Glutamatergic neuron (in vitro differentiated cells): ENCODE results near the gene TRPM3. TPM values are rescaled to one million over a fixed set of nuclear protein-coding genes. Genes with fewer than 3 reads are reported as not detected.
A peak's percentile ranks its signal among the peaks of the same experiment; 100 is the strongest.

Experiments used
- DNase-seq: peaks from one replicate; pipeline ENCODE4 v3.0.0; 2022
- H3K27ac Mint-ChIP-seq: one replicate; pipeline ENCODE4 v1.8.0; 2020; ENCODE audit warnings: mild to moderate bottlenecking, mixed read lengths, inconsistent platforms; ENCODE audit not compliant: unreplicated experiment
- H3K27me3 Mint-ChIP-seq: one replicate; pipeline ENCODE4 v1.8.0; 2020; ENCODE audit warnings: mild to moderate bottlenecking, moderate library complexity, mixed read lengths, inconsistent platforms; ENCODE audit not compliant: unreplicated experiment
- H3K36me3 Mint-ChIP-seq: one replicate; pipeline ENCODE4 v1.8.0; 2020; ENCODE audit warnings: mild to moderate bottlenecking, mixed read lengths, inconsistent platforms; ENCODE audit not compliant: unreplicated experiment
- H3K4me1 Mint-ChIP-seq: one replicate; pipeline ENCODE4 v1.8.0; 2020; ENCODE audit warnings: mild to moderate bottlenecking, low read depth, mixed read lengths, inconsistent platforms; ENCODE audit not compliant: unreplicated experiment
- H3K4me3 Mint-ChIP-seq: one replicate; pipeline ENCODE4 v1.8.0; 2020; ENCODE audit warnings: mild to moderate bottlenecking, mixed read lengths, inconsistent platforms; ENCODE audit not compliant: unreplicated experiment
- H3K9me3 Mint-ChIP-seq: one replicate; pipeline ENCODE4 v1.8.0; 2020; ENCODE audit warnings: mild to moderate bottlenecking, moderate library complexity, mixed read lengths, inconsistent platforms; ENCODE audit not compliant: unreplicated experiment
- CTCF ChIP-seq: fragments of 200-600 bp; sonication (generic); IDR thresholded peaks from one replicate; pipeline ENCODE4 v1.5.0; 2021; ENCODE audit not compliant: partially characterized antibody, unreplicated experiment
- total RNA-seq: library from RNA; stranded (reverse); fragmentation: NEBNext Ultra II Directional; extraction: Animal tissue kit (Norgen Biotek cat#: 25700); gene quantifications from one replicate; pipeline ENCODE4 v1.2.1, GENCODE V29; 2021; ENCODE audit not compliant: unreplicated experiment

The TRPM3 gene
- total RNA-seq, 1 donor from 2014 or later: 3.3 TPM

GRCh38 chr9:71130521-71130920 lies 9.1 kb upstream of the TRPM3 start:
- Mint-ChIP-seq H3K4me1 (peaks cover 5% of the 10 kb centered on the region), H3K4me3 (no peak overlapping the region), H3K36me3 (no peaks in the 10 kb centered on the region), H3K27me3 (peaks cover 4% of the 10 kb centered on the region), H3K9me3 (no peaks in the 10 kb centered on the region), H3K27ac (no peak overlapping the region)
- DNase-seq: no peak
- no peak for TF ChIP-seq CTCF

GRCh38 chr9:71128796-71129195 lies 7.4 kb upstream of the TRPM3 start:
- Mint-ChIP-seq H3K36me3 (no peaks in the 10 kb centered on the region), H3K27ac (no peak overlapping the region)

GRCh38 chr9:71127301-71127700 lies 5.9 kb upstream of the TRPM3 start:
- H3K27ac Mint-ChIP-seq: no peak overlapping the region
- TF ChIP-seq CTCF: no peak
- peaks cover 3% of the 10 kb centered on the region for H3K27me3 Mint-ChIP-seq
- peaks cover 2% of the 10 kb centered on the region for H3K9me3 Mint-ChIP-seq
- no peaks in the 10 kb centered on the region for H3K36me3 Mint-ChIP-seq
- no peak overlapping the region for H3K4me3 Mint-ChIP-seq
- peaks cover 15% of the 10 kb centered on the region for H3K4me1 Mint-ChIP-seq
- no peak for DNase-seq

More at GRCh38 chr9:71128796-71129195, 7.4 kb upstream of the TRPM3 start:
- DNase-seq: no peak
- H3K4me1 Mint-ChIP-seq: peaks cover 7% of the 10 kb centered on the region
- peaks cover 3% of the 10 kb centered on the region for H3K27me3 Mint-ChIP-seq
- no peak overlapping the region for H3K4me3 Mint-ChIP-seq
- H3K9me3 Mint-ChIP-seq: no peaks in the 10 kb centered on the region
- TF ChIP-seq CTCF: no peak

- peak overlapping the region; percentile 83 for H3K4me3 Mint-ChIP-seq
- H3K4me1 Mint-ChIP-seq: peaks cover 39% of the 10 kb centered on the region
- H3K27ac Mint-ChIP-seq: no peak overlapping the region
These were observed 1.0 kb upstream of the TRPM3 start for GRCh38 chr9:71122421-71122820.

GRCh38 chr9:71122022-71122275 lies 528 bp upstream of the TRPM3 start:
- Mint-ChIP-seq H3K9me3 (peaks cover 4% of the 10 kb centered on the region), H3K27me3 (peaks cover 3% of the 10 kb centered on the region), H3K4me1 (peaks cover 41% of the 10 kb centered on the region), H3K27ac (peak overlapping the region; percentile 64), H3K4me3 (peak overlapping the region; percentile 83), H3K36me3 (no peaks in the 10 kb centered on the region)
- DNase-seq: no peak
- no peak for TF ChIP-seq CTCF

More at GRCh38 chr9:71122421-71122820, 1.0 kb upstream of the TRPM3 start:
- Mint-ChIP-seq H3K9me3 (peaks cover 4% of the 10 kb centered on the region), H3K27me3 (peaks cover 3% of the 10 kb centered on the region), H3K36me3 (no peaks in the 10 kb centered on the region)
- TF ChIP-seq CTCF: no peak
- no peak for DNase-seq
